RWPE2 (cell line): ENCODE measurements around the gene RERE.

ENCODE experiments used
- ATAC-seq: fragments of 200-7000 bp; cut with Tn5 transposase; 3 replicates; pipeline ENCODE4 v1.9.1; 2021; ENCODE audit warnings: low read depth
- DNase-seq: peaks from one replicate; pipeline ENCODE4 v3.0.0-alpha.2; 2020; ENCODE audit warnings: low spot score
- H3K27ac ChIP-seq: fragments of 450-650 bp; 2 replicates; pipeline ENCODE4 v1.5.1; 2017; ENCODE audit warnings: mild to moderate bottlenecking; ENCODE audit not compliant: poor library complexity, severe bottlenecking
- H3K27me3 ChIP-seq: fragments of 250-450 bp; sonication (Bioruptor Pico); 2 replicates; pipeline ENCODE4 v1.5.1; 2021; ENCODE audit warnings: mild to moderate bottlenecking, moderate library complexity; ENCODE audit not compliant: insufficient read depth, poor library complexity, severe bottlenecking
- H3K36me3 ChIP-seq: fragments of 250-450 bp; sonication (Bioruptor Pico); 2 replicates; pipeline ENCODE4 v1.5.1; 2020; ENCODE audit warnings: low read depth, mild to moderate bottlenecking, moderate library complexity
- H3K4me1 ChIP-seq: fragments of 250-450 bp; sonication (Bioruptor Pico); 2 replicates; pipeline ENCODE4 v1.5.1; 2021; ENCODE audit warnings: mild to moderate bottlenecking, moderate library complexity; ENCODE audit not compliant: insufficient read depth, poor library complexity, severe bottlenecking
- H3K4me3 ChIP-seq: fragments of 250-450 bp; sonication (Bioruptor Pico); 2 replicates; pipeline ENCODE4 v1.5.1; 2021; ENCODE audit warnings: mild to moderate bottlenecking, moderate library complexity; ENCODE audit not compliant: severe bottlenecking
- H3K9me3 ChIP-seq: fragments of 250-450 bp; sonication (Bioruptor Pico); 2 replicates; pipeline ENCODE4 v1.5.1; 2021; ENCODE audit warnings: mild to moderate bottlenecking, moderate library complexity; ENCODE audit not compliant: severe bottlenecking
- CTCF ChIP-seq: fragments of 450-650 bp; IDR thresholded peaks from one replicate; pipeline ENCODE4 v1.5.1; 2017; ENCODE audit warnings: mild to moderate bottlenecking, moderate library complexity; ENCODE audit not compliant: poor library complexity, severe bottlenecking

The RERE gene

GRCh38 chr1:8537991-8538390 is 279.4 kb downstream of the RERE start:
- Histone ChIP-seq H3K27me3 (no peaks in the 10 kb centered on the region), H3K36me3 (no peaks in the 10 kb centered on the region; the same call in 1 of the 2 replicates), H3K4me1 (peaks cover 29% of the 10 kb centered on the region), H3K4me3 (no peak overlapping the region), H3K9me3 (no peaks in the 10 kb centered on the region), H3K27ac (no peak overlapping the region)
- ATAC-seq (no peak), DNase-seq (no peak)
- TF ChIP-seq CTCF, result no peak

- DNase-seq (no peak), ATAC-seq (no peak)
- no peak overlapping the region for H3K27ac ChIP-seq
- no peaks in the 10 kb centered on the region for H3K9me3 ChIP-seq
- H3K27me3 ChIP-seq, result no peaks in the 10 kb centered on the region
- TF ChIP-seq CTCF, result no peak
- H3K36me3 ChIP-seq, result no peaks in the 10 kb centered on the region; the same call in 1 of the 2 replicates
- no peak overlapping the region for H3K4me3 ChIP-seq
- peaks cover 22% of the 10 kb centered on the region for H3K4me1 ChIP-seq
Observed at GRCh38 chr1:8536515-8536914, 280.9 kb downstream of the RERE start.

DNA sequence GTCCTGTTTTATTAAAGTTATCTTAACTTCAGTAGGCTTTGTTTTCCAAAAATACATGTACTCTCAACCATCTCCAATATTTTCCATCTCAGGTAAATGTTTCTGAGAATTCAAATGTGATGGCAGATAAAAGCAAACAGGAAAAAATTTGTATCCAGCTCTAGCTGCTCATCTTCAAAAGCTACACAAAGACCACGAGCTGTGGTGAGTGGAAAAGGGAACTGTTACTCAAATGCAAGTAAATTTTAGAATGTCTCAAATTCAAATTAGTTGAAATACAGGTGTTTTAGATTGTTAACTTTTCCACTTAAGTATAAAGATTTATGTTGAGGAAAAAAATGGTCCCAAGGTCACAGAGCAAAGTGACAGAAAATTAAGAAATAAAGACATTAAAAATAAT is 283.5 kb downstream of the RERE start:
- Histone ChIP-seq H3K4me3 (no peak overlapping the region), H3K4me1 (peaks cover 2% of the 10 kb centered on the region), H3K36me3 (no peaks in the 10 kb centered on the region), H3K27ac (no peak overlapping the region), H3K9me3 (no peaks in the 10 kb centered on the region), H3K27me3 (no peaks in the 10 kb centered on the region)
- DNase-seq (no peak), ATAC-seq (no peak)
- no peak for TF ChIP-seq CTCF

DNA sequence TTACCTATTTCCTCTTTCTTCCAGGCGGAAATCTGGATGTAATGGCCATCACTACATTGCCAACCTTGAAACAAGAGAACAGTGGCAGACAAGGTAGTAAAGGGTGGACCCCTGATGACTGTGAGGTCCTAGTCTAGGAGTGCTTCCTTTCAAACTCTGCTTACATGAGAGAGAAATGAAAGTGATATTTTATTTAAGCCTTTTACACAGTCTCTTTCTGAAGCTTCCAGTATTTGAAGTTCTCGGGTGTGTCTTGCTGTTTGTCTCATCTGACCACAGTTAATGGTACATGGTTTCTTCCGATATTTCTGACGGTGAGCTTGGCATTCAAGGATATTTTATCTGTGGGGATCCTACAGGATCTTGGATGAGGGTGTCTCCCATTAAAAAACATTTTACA is 284.3 kb downstream of the RERE start:
- no peak overlapping the region for H3K27ac ChIP-seq
- no peaks in the 10 kb centered on the region for H3K4me1 ChIP-seq
- TF ChIP-seq CTCF, result no peak
- no peaks in the 10 kb centered on the region for H3K27me3 ChIP-seq
- H3K9me3 ChIP-seq, result no peaks in the 10 kb centered on the region
- no peak for DNase-seq
- no peak for ATAC-seq
- no peak overlapping the region for H3K4me3 ChIP-seq
- no peaks in the 10 kb centered on the region for H3K36me3 ChIP-seq

DNA sequence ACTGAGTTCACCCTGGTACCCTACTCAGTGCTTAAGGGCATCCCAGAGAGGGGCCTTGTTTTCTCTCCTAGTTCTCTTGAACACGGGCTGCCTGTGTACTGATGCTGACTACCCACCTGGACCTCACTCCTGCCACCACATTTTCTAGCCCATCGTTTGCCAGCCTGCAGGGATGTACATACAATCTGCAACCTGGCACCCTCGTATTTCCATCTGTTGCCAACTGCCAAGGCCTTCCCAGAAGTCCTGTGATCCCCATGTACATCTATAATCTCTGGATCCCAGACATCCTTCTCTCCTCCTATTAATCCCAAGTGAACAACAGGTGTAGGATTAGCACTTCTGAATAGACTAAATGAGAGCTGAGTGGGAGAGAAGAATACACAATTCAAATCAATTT is 287.5 kb downstream of the RERE start:
- Histone ChIP-seq H3K4me1 (peaks cover 19% of the 10 kb centered on the region), H3K27ac (no peak overlapping the region)
- ATAC-seq, result no peak

More for the DNA sequence above, 287.5 kb downstream of the RERE start:
- DNase-seq, result no peak
- Histone ChIP-seq H3K9me3 (no peaks in the 10 kb centered on the region), H3K36me3 (no peaks in the 10 kb centered on the region), H3K27me3 (no peaks in the 10 kb centered on the region), H3K4me3 (no peak overlapping the region)
- no peak for TF ChIP-seq CTCF
